Gastroesophageal sphincter (tissue), 3 donors: Measurements from ENCODE around the gene NANOS3.

Experiments used
- CTCF ChIP-seq, 4 experiments: fragments of 200-600 bp in 2 of 4; fragments of 450-650 bp in 2 of 4; sonication (generic) in 1 of 4; IDR thresholded peaks; one replicate each; pipeline ENCODE4 v1.5.1; 2017 to 2019; ENCODE audit warnings: antibody characterized with exemption in 4 of 4, mild to moderate bottlenecking in 2 of 4, moderate library complexity in 2 of 4
- POLR2A ChIP-seq, 2 donors: fragments of 450-650 bp; IDR thresholded peaks; one replicate each; pipeline ENCODE4 v1.6.1; 2017; ENCODE audit warnings: antibody characterized with exemption in 2 of 2, mild to moderate bottlenecking in 2 of 2, moderate library complexity in 1 of 2
- POLR2AphosphoS5 ChIP-seq: sonication (generic); formaldehyde crosslinking; IDR thresholded peaks from one replicate; pipeline ENCODE4 v1.6.1; 2017; ENCODE audit warnings: antibody characterized with exemption

GRCh38 chr19:13864667-13865570, 12.0 kb upstream of the NANOS3 start:
- TF ChIP-seq POLR2AphosphoS5: no peak
- TF ChIP-seq POLR2A (IDR thresholded peaks at IDR 0.05): no peak
- TF ChIP-seq CTCF (IDR thresholded peaks at IDR 0.05): no peak
